Frontal cortex (tissue), 4 donors: ENCODE results near the gene ATG7. TPM values are rescaled to one million over a fixed set of nuclear protein-coding genes. Genes with fewer than 3 reads are reported as not detected.
"Not testable (repeated sequence)": the region's sequence is repeated elsewhere in the genome, so short reads cannot be mapped to it uniquely, and the experiment has no call there.

Source experiments
- DNase-seq, 2 donors: peaks; one replicate each; pipeline ENCODE4 v3.0.0; 2012; ENCODE audit warnings: low spot score in 2 of 2
- FAIRE-seq: peaks from 2 replicates; lab custom pipeline; 2012; peaks lifted over from hg19 to GRCh38; lab: Jason Lieb, UNC
- total RNA-seq: library from RNA; depleted of rRNA; stranded (reverse); fragments of >200 nt; gene quantifications from one replicate; pipeline ENCODE4 v1.2.3, GENCODE V29; 2014
- donor health status: control.
- donor health status: control.
- donor health status: control.

Gene ATG7
- total RNA-seq, 1 donor from 2014 or later = 19.2 TPM

DNA sequence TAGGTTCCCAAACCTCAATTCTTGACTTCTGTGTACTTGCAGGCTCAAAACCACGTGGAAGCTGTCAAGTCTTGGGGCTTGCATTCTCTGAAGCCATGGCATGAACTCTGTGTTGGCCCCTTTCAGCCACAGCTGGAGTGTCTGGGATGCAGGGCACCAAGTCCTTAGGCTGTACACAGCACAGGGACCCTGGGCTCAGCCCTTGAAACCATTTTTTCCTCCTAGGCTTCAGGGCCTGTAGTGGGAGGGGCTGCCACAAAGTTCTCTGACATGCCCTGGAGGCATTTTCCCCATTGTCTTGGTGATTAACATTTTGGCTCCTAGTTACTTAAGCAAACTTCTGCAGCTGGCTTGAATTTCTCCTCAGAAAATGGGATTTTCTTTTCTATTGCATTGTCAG lies 135.4 kb downstream of the ATG7 start:
- no peak for FAIRE-seq

GRCh38 chr3:11408324-11408859 lies 136.2 kb downstream of the ATG7 start:
- not testable (repeated sequence) for FAIRE-seq

More for the DNA sequence above, 135.4 kb downstream of the ATG7 start:
- no peak for DNase-seq

DNA sequence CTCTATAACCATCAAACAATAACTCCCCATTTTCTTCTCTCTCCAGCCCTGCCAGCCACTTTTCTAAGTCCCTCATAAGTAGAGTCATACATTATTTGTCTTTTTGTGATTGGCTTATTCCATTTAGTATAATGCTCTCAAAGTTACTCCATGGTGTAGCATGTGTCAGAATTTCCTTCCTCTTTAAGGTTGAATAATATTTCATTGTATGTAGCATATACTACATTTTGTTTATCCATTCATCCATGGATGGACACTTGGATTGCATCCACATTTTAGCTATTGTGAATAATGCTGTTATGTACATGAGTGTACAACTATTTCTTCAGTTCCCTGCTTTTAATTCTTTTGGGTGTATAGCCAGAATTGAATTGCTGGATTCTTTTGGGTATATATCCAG lies 138.4 kb downstream of the ATG7 start:
- FAIRE-seq (no peak), DNase-seq (no peak)

More at GRCh38 chr3:11408324-11408859, 136.2 kb downstream of the ATG7 start:
- DNase-seq = not testable (repeated sequence)

- DNase-seq (no peak), FAIRE-seq (no peak)
Observed at GRCh38 chr3:11411956-11412355, 139.8 kb downstream of the ATG7 start.

DNA sequence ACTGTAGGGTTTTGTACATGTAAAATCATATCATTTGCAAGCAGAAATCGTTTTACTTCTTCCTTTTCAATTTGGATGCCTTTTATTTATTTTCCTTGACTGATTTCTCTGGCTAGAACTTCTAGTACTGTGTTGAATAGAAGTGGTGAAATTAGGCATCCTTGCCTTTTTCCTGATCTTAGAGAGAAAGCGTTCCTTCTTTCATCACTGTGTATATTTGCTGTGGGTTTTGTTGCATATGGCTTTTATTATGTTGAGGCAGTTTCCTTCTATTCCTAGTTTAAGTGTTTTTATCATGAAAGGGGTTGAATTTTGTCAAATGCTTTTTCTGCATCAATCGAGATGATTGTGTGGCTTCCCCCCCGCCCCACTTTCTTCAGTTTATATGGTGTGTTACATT lies 140.9 kb downstream of the ATG7 start:
- DNase-seq (no peak), FAIRE-seq (no peak)

GRCh38 chr3:11415099-11415498 lies 142.9 kb downstream of the ATG7 start:
- FAIRE-seq (peak; percentile 6), DNase-seq (no peak)

DNA sequence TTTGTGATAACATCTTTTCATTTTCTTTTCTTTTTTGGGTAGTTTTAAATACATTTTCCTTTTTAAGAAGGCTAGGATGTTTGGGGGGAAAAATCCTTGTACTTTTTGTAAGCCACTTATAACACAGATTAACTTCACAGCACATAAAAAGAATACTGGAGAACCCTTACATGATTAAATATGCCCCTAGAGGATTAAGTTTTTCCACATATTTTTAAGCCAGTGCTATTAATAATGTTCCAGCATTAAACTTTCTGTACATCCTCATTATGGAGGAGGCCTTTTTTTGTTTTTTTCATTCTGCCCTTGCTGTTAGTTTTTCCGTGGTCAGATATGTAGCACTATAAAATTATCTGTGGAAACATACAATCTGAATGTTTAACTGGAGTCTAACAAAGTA lies 147.9 kb downstream of the ATG7 start:
- DNase-seq (no peak), FAIRE-seq (no peak)

DNA sequence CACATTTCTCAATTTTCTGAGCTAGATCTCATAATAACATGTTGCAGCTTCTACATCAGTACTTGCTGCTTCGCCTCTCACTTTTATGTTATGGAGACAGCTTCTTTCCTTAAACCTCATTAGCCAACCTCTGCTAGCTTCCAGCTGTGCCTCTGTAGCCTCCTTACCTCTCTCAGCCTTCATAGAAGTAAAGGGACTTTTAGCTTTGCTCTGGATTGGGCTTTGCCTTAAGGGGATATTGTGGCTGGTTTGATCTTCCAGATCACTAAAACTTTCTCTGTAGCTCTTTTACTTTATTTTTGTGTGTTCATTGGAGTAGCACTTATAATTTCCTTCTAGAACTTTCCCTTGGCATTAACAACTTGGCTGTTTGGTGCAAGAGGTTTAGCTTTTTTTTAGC lies 150.1 kb downstream of the ATG7 start:
- FAIRE-seq = no peak

GRCh38 chr3:11423868-11424267 lies 151.7 kb downstream of the ATG7 start:
- DNase-seq = no peak
- no peak for FAIRE-seq

More for the DNA sequence above, 150.1 kb downstream of the ATG7 start:
- DNase-seq = no peak

DNA sequence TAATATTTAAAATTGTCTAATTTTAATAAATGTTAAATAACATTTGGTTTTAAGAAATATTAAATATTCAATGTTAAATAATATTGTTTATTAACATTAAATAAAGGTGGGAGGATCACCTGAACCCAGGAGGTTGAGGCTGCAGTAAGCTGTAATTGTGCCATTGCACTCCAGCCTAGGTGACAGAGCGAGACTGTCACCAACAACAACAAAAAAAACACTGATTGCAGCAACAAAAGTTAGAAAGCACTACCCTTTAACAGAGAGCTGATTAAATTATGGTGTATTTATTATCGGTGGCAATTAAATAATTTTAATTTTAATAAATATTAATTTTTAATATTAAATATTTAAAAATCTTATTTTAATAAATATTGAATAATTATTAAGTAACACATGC lies 152.1 kb downstream of the ATG7 start:
- DNase-seq (no peak), FAIRE-seq (peak; percentile 74)

GRCh38 chr3:11430207-11430606 lies 158.0 kb downstream of the ATG7 start:
- FAIRE-seq = no peak
- no peak for DNase-seq

- FAIRE-seq (no peak), DNase-seq (no peak)
Observed at GRCh38 chr3:11430624-11431023, 158.4 kb downstream of the ATG7 start.

- no peak for FAIRE-seq
- no peak for DNase-seq
Observed at GRCh38 chr3:11431319-11431718, 159.1 kb downstream of the ATG7 start.

- no peak for DNase-seq
- no peak for FAIRE-seq
Observed at GRCh38 chr3:11434017-11434526, 161.9 kb downstream of the ATG7 start.

- FAIRE-seq (no peak), DNase-seq (no peak)
Observed at GRCh38 chr3:11434563-11435096, 162.4 kb downstream of the ATG7 start.

DNA sequence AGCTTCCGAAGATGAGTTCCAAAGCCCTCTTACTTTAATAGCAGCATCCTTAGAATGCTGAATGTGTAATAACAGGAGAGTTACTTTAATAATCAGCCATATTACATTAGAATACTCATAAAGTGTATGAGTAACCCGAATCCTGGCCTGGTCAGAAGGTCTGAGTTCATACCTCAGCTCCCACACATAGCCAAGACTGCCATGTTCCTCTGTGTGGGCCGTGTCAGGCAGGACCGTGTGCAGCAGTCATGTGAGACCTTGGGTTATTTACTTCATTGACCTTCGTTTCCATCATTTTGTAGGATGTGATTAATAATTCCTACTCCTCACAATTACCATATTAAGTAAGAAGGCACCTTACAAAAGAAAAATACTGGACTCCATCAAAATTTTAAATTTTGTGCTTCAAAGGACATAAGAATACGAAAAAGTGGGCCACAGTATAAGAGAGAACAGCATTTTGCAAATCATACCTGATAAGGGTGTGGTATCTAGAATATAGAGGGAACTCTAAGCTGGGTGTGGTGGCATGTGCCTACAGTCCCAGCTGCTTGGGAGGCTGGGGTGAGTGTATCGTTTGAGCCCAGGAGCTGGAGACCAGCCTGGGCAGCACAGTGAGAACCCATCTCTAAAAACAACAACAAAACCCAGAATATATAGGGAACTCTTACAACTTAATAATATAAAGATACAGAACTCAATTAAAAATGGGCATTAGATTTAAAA lies 163.4 kb downstream of the ATG7 start:
- DNase-seq (no peak), FAIRE-seq (no peak)

DNA sequence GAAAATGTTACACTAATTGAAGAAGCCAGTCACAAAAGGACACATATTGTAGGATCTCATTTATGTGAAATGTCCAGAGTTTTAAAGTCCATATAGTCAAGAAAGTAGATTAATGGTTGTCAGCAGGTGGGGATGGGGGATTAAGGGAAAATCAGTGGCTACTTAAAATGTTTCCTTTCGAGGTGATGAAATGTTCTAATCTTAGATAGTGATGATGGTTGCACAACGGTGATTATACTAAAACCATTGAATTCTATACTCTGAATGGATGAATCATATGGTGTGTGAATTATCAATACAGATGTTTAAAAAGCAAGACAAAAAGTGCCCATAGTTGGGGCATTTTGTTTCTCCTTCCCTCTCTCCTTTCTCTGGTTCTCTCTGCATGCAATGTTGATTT lies 164.6 kb downstream of the ATG7 start:
- FAIRE-seq = no peak

DNA sequence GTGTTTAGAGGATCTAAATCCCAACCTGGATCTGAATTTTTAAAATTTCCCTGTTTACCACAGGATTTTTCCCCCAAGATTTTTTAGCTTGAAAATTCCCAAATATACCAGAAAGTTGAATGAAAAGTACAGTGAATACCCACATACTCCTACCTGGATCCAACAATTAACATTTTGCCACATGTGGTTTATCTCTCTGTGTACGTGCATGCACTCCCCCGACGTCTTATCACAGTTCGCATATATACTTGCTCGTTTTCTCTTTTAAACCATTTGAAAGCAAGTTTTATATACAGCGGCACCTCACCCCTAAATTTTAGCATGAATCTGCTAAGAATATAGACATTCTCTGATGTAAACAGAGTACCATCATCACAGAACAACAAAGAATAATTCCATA lies 165.3 kb downstream of the ATG7 start:
- DNase-seq (no peak), FAIRE-seq (no peak)

More for the DNA sequence above, 164.6 kb downstream of the ATG7 start:
- DNase-seq = no peak

- DNase-seq = no peak
- no peak for FAIRE-seq
Observed at GRCh38 chr3:11438646-11439045, 166.4 kb downstream of the ATG7 start.

- not testable (repeated sequence) for DNase-seq, FAIRE-seq
Observed at GRCh38 chr3:11441346-11441745, 169.1 kb downstream of the ATG7 start.

DNA sequence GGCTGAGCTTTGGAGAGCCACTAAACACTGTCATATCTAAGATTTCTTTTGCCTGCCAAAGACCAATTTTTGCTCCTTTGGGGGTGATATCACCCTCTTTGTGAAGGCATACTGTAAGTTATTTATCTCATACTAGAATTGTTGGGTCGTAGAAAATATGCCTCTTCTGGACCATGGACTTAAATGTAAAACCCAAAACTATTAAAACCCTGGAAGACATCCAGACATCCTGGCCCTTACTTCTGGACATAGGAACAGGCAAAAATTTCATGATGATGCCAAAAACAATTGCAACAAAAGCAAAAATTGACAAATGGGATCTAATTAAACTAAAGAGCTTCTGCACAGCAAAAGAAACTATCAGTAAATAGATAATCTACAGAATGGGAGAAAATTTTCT lies 172.2 kb downstream of the ATG7 start:
- no peak for FAIRE-seq
- DNase-seq = no peak
